Endodermal cell (in vitro differentiated cells): Measurements from ENCODE around the gene SAMD14. TPM values are rescaled to one million over a fixed set of nuclear protein-coding genes. Genes with fewer than 3 reads are reported as not detected.

ENCODE experiments used
- DNase-seq: peaks from one replicate; pipeline ENCODE4 v3.0.0-alpha.2; 2017
- H3K27ac ChIP-seq: 2 replicates; pipeline ENCODE4 v1.5.1; 2013; ENCODE audit warnings: mild to moderate bottlenecking, low read depth, low read length, moderate library complexity
- H3K27me3 ChIP-seq: 2 replicates; pipeline ENCODE4 v1.6.1; 2013; ENCODE audit warnings: mild to moderate bottlenecking, low read length, moderate library complexity; ENCODE audit not compliant: insufficient read depth, control insufficient read depth, poor library complexity, severe bottlenecking
- H3K36me3 ChIP-seq: 2 replicates; pipeline ENCODE4 v1.7.0; 2013; ENCODE audit warnings: mild to moderate bottlenecking, low read length, moderate library complexity; ENCODE audit not compliant: control insufficient read depth, insufficient read depth
- H3K4me1 ChIP-seq: one replicate; pipeline ENCODE4 v1.7.0; 2013; ENCODE audit warnings: low read length; ENCODE audit not compliant: control insufficient read depth, insufficient read depth
- H3K4me3 ChIP-seq: 2 replicates; pipeline ENCODE4 v1.5.1; 2013; ENCODE audit warnings: mild to moderate bottlenecking, low read length, moderate library complexity
- H3K9ac ChIP-seq: 2 replicates; pipeline ENCODE4 v1.6.1; 2013; ENCODE audit warnings: mild to moderate bottlenecking, low read length, moderate library complexity; ENCODE audit not compliant: poor library complexity, severe bottlenecking; ENCODE audit errors: extremely low read depth
- H3K9me3 ChIP-seq: 2 replicates; pipeline ENCODE4 v1.6.1; 2013; ENCODE audit warnings: mild to moderate bottlenecking, low read length, moderate library complexity; ENCODE audit not compliant: control insufficient read depth
- H3K27ac Mint-ChIP-seq: 2 replicates; pipeline ENCODE4 v1.8.0; 2020; ENCODE audit warnings: mixed read lengths
- H3K27me3 Mint-ChIP-seq: 2 replicates; pipeline ENCODE4 v1.8.0; 2021; ENCODE audit warnings: mild to moderate bottlenecking, mixed read lengths; ENCODE audit not compliant: insufficient read depth
- H3K36me3 Mint-ChIP-seq: 2 replicates; pipeline ENCODE4 v1.8.0; 2020; ENCODE audit warnings: low read depth, mixed read lengths
- H3K4me1 Mint-ChIP-seq: 2 replicates; pipeline ENCODE4 v1.8.0; 2020; ENCODE audit warnings: mixed read lengths
- H3K4me3 Mint-ChIP-seq: 2 replicates; pipeline ENCODE4 v1.8.0; 2020; ENCODE audit warnings: mild to moderate bottlenecking, moderate library complexity, mixed read lengths
- H3K9me3 Mint-ChIP-seq: 2 replicates; pipeline ENCODE4 v1.8.0; 2020; ENCODE audit warnings: mild to moderate bottlenecking, mixed read lengths
- CTCF ChIP-seq: fragments of 200-600 bp; sonication (generic); conservative IDR thresholded peaks from 2 replicates; pipeline ENCODE4 v1.5.0; 2021; ENCODE audit warnings: antibody characterized with exemption, mild to moderate bottlenecking
- whole genome bisulfite sequencing, 2 experiments: methylation state at CpG; one replicate each; pipeline versions ENCODE4 v1.1.5 to v1.1.7; 2013; ENCODE audit warnings: missing lambda C conversion rate in 2 of 2, mixed read lengths in 1 of 2; ENCODE audit not compliant: insufficient coverage in 1 of 2, insufficient read length in 1 of 2; 5-methylcytosine and 5-hydroxymethylcytosine counted together
- total RNA-seq, 2 donors: library from RNA; stranded (reverse); fragmentation: NEBNext Ultra II Directional in 1 of 2; extraction: Animal tissue kit (Norgen Biotek cat#: 25700) in 1 of 2; gene quantifications; 2 replicates in 1 of 2; 3 replicates in 1 of 2; pipeline ENCODE4 v1.2.1, GENCODE V29; 2021

Gene SAMD14
- total RNA-seq, 2 donors from 2014 or later, result 9.5 to 23.2 TPM

- Histone ChIP-seq H3K9ac (no peak overlapping the region), H3K4me1 (peaks cover 5% of the 10 kb centered on the region), H3K36me3 (no peaks in the 10 kb centered on the region), H3K9me3 (no peaks in the 10 kb centered on the region), H3K27me3 (no peaks in the 10 kb centered on the region), H3K27ac (no peak overlapping the region), H3K4me3 (no peak overlapping the region)
- H3K36me3 Mint-ChIP-seq, result no peaks in the 10 kb centered on the region
- H3K27ac Mint-ChIP-seq, result no peak overlapping the region
- no peaks in the 10 kb centered on the region for H3K9me3 Mint-ChIP-seq
- peaks cover 31% of the 10 kb centered on the region for H3K4me1 Mint-ChIP-seq
- WGBS, 2 experiments, result 92 to 93% methylated on average over 4 of the region's 4 CpGs
- peaks cover 19% of the 10 kb centered on the region for H3K27me3 Mint-ChIP-seq
- no peak for TF ChIP-seq CTCF
- DNase-seq, result no peak
- no peak overlapping the region for H3K4me3 Mint-ChIP-seq
These were observed 4.5 kb downstream of the SAMD14 start for GRCh38 chr17:50125420-50125997.

- H3K4me1 Mint-ChIP-seq, result peaks cover 28% of the 10 kb centered on the region
- peak; percentile 87 for DNase-seq
These were observed 6.2 kb downstream of the SAMD14 start for GRCh38 chr17:50123649-50124349.

GRCh38 chr17:50122945-50123344 is 7.0 kb downstream of the SAMD14 start:
- H3K9me3 ChIP-seq, result no peaks in the 10 kb centered on the region
- no peaks in the 10 kb centered on the region for H3K36me3 ChIP-seq
- no peak overlapping the region for H3K9ac ChIP-seq
- DNase-seq, result no peak
- H3K27me3 ChIP-seq, result no peaks in the 10 kb centered on the region
- WGBS, 2 experiments, result 77 to 85% methylated on average over 3 of the region's 3 CpGs
- Mint-ChIP-seq H3K4me1 (peaks cover 22% of the 10 kb centered on the region), H3K27me3 (peaks cover 24% of the 10 kb centered on the region), H3K27ac (no peak overlapping the region), H3K9me3 (no peaks in the 10 kb centered on the region), H3K4me3 (no peak overlapping the region), H3K36me3 (no peaks in the 10 kb centered on the region)
- no peak overlapping the region for H3K4me3 ChIP-seq
- TF ChIP-seq CTCF, result no peak
- H3K27ac ChIP-seq, result no peak overlapping the region
- H3K4me1 ChIP-seq, result peaks cover 5% of the 10 kb centered on the region

More at GRCh38 chr17:50123649-50124349, 6.2 kb downstream of the SAMD14 start:
- Mint-ChIP-seq H3K27ac (peak overlapping the region; percentile 81), H3K27me3 (peaks cover 21% of the 10 kb centered on the region), H3K4me3 (no peak overlapping the region), H3K36me3 (no peaks in the 10 kb centered on the region), H3K9me3 (no peaks in the 10 kb centered on the region)
- Histone ChIP-seq H3K9ac (no peak overlapping the region), H3K4me1 (peaks cover 5% of the 10 kb centered on the region), H3K4me3 (no peak overlapping the region), H3K36me3 (no peaks in the 10 kb centered on the region), H3K27ac (peak overlapping the region; percentile 66), H3K9me3 (no peaks in the 10 kb centered on the region), H3K27me3 (no peaks in the 10 kb centered on the region)
- 43 to 59% methylated on average over 4 to 12 of the region's 12 CpGs for WGBS, 2 experiments
- TF ChIP-seq CTCF, result no peak
